SH-SY5Y (cell line): ENCODE measurements around the gene COQ8A.

Source experiments
- GATA2 ChIP-seq: IDR thresholded peaks from 2 replicates; pipeline ENCODE4 v1.6.1; 2011; ENCODE audit warnings: mild to moderate bottlenecking, low read depth, low read length
- GATA3 ChIP-seq: IDR thresholded peaks from 2 replicates; pipeline ENCODE4 v1.6.1; 2011; ENCODE audit warnings: low read depth, mild to moderate bottlenecking, low read length, moderate library complexity

- TF ChIP-seq GATA2 (no peak), GATA3 (no peak)
These were observed 21.1 kb downstream of the COQ8A start for GRCh38 chr1:226960944-226961765.
